ENCODE measurements around the gene EXPH5.

- no peak for TF ChIP-seq CTCF (IDR thresholded peaks at IDR 0.05)
- no peak for TF ChIP-seq POLR2A (IDR thresholded peaks at IDR 0.05)
Observed at GRCh38 chr11:108597736-108598355, 4.3 kb upstream of the EXPH5 start.
